GM12878 (cell line): ENCODE measurements around the gene PPFIA4. TPM values are rescaled to one million over a fixed set of nuclear protein-coding genes. Genes with fewer than 3 reads are reported as not detected.

Experiments used
- CREM ChIP-seq: IDR thresholded peaks from 2 replicates; pipeline ENCODE4 v1.6.1; 2014; ENCODE audit warnings: antibody characterized with exemption, low read depth
- HCFC1 ChIP-seq: fragments of 150-350 bp; IDR thresholded peaks from 2 replicates; pipeline ENCODE4 v1.6.1; 2014; ENCODE audit warnings: low read length
- IKZF2 ChIP-seq, 2 experiments: fragments of 450-650 bp; IDR thresholded peaks; 2 replicates each; pipeline ENCODE4 v1.6.1; 2017; ENCODE audit warnings: mild to moderate bottlenecking in 2 of 2, moderate library complexity in 2 of 2
- MTA3 ChIP-seq: IDR thresholded peaks from 2 replicates; pipeline ENCODE4 v1.6.1; 2012; ENCODE audit warnings: low read length, inconsistent platforms, borderline replicate concordance
- NFYB ChIP-seq: IDR thresholded peaks from 2 replicates; pipeline ENCODE4 v1.6.1; 2011; ENCODE audit warnings: low read depth, mild to moderate bottlenecking, low read length, improper control_type of control experiment, moderate library complexity; ENCODE audit not compliant: insufficient read depth
- PBX3 ChIP-seq: IDR thresholded peaks from 2 replicates; pipeline ENCODE4 v1.6.1; 2011; ENCODE audit warnings: mild to moderate bottlenecking, low read depth, low read length, moderate library complexity; ENCODE audit not compliant: insufficient replicate concordance
- SIX5 ChIP-seq: IDR thresholded peaks from 2 replicates; pipeline ENCODE4 v1.6.1; 2011; ENCODE audit warnings: mild to moderate bottlenecking, low read depth, low read length, moderate library complexity; ENCODE audit not compliant: severe bottlenecking
- TAF1 ChIP-seq: IDR thresholded peaks from 2 replicates; pipeline ENCODE4 v1.6.1; 2011; ENCODE audit warnings: mild to moderate bottlenecking, low read depth, low read length, borderline replicate concordance
- ZBTB33 ChIP-seq: fragments of 450-650 bp; IDR thresholded peaks from 2 replicates; pipeline ENCODE4 v1.6.1; 2017; ENCODE audit warnings: mild to moderate bottlenecking
- ZNF687 ChIP-seq: fragments of 450-650 bp; IDR thresholded peaks from 2 replicates; pipeline ENCODE4 v1.6.1; 2017; ENCODE audit warnings: mild to moderate bottlenecking, moderate library complexity
- polyA plus RNA-seq, 11 experiments: library from polyadenylated mRNA; depleted of rRNA in 4 of 11; unstranded in 6 of 11; stranded (reverse) in 5 of 11; fragments of >200 nt; fragmentation: Nextera tagmentation in 4 of 11; fragmentation: Illumina TruSeq in 1 of 11; extraction: Ambion mirVana in 4 of 11; extraction: Trizol in 1 of 11; gene quantifications; 1 replicate in 1 of 11; 2 replicates in 10 of 11; pipeline versions ENCODE4 v1.2.1 to v1.2.3, GENCODE V29; 2011 to 2016; ENCODE audit warnings: inconsistent platforms in 2 of 11, missing spikeins in 2 of 11, low read depth in 1 of 11
- total RNA-seq, 4 experiments: library from RNA; depleted of rRNA in 3 of 4; stranded (reverse); fragments of >200 nt in 3 of 4; fragmentation: Illumina TruSeq in 1 of 4; extraction: Trizol in 1 of 4; gene quantifications; 2 replicates each; pipeline versions ENCODE4 v1.2.1 to v1.2.3, GENCODE V29; 2013 to 2021

Gene PPFIA4
- total and polyA plus RNA-seq, 10 of the 15 experiments (the other 5 are each of a cell fraction or from before 2014, with no cell fraction given) = 0.02 to 19.7 (median 0.34) TPM; not detected in 1

- TF ChIP-seq PBX3 (no peak), NFYB (no peak), CREM (0 out of 2 replicates have a peak, but pooled peaks have one; percentile 10), MTA3 (peak; percentile 46; the same call in 1 of the 2 replicates), IKZF2 (IDR thresholded peaks at IDR 0.05) (no peak), HCFC1 (peak; percentile 31; the same call in 1 of the 2 replicates), ZNF687 (peak; percentile 97), TAF1 (0 out of 2 replicates have a peak, but pooled peaks have one; percentile 47), SIX5 (no peak), ZBTB33 (peak; percentile 87; the same call in 1 of the 2 replicates)
Measured at GRCh38 chr1:203026031-203026665, at the start of gene PPFIA4 (continued).
